DND-41 (cell line): Measurements from ENCODE around the gene UGT8.

Experiments used
- ATAC-seq: fragments of 200-7000 bp; cut with Tn5 transposase; 3 replicates; pipeline ENCODE4 v1.9.1; 2021; ENCODE audit warnings: low read depth; ENCODE audit not compliant: insufficient read depth
- DNase-seq: peaks from one replicate; pipeline ENCODE4 v3.0.0-alpha.2; 2020
- H2AFZ ChIP-seq: 2 replicates; pipeline ENCODE4 v1.6.0; 2012; ENCODE audit warnings: low read depth, low read length
- H3K27ac ChIP-seq: 2 replicates; pipeline ENCODE4 v1.5.1; 2012; ENCODE audit warnings: low read length, inconsistent platforms
- H3K27me3 ChIP-seq: fragments of 200-600 bp; sonication (generic); 2 replicates; pipeline ENCODE4 v1.6.0; 2012; ENCODE audit warnings: low read length, mild to moderate bottlenecking, inconsistent platforms; ENCODE audit not compliant: insufficient read depth, poor library complexity
- H3K36me3 ChIP-seq: 2 replicates; pipeline ENCODE4 v1.5.1; 2012; ENCODE audit warnings: low read length, inconsistent platforms; ENCODE audit not compliant: insufficient read depth
- H3K4me1 ChIP-seq: 2 replicates; pipeline ENCODE4 v1.5.1; 2012; ENCODE audit warnings: mild to moderate bottlenecking, low read length; ENCODE audit not compliant: insufficient read depth
- H3K4me2 ChIP-seq: 2 replicates; pipeline ENCODE4 v1.6.0; 2012; ENCODE audit warnings: mild to moderate bottlenecking, moderate library complexity, low read length, inconsistent platforms; ENCODE audit not compliant: insufficient read depth
- H3K4me3 ChIP-seq, 2 experiments: fragments of 200-600 bp in 1 of 2; shearing (Covaris generic) in 1 of 2; 2 replicates each; pipeline ENCODE4 v1.5.1; 2012 to 2016; ENCODE audit warnings: inconsistent platforms in 2 of 2, low read length in 2 of 2, mild to moderate bottlenecking in 2 of 2, low read depth in 1 of 2, moderate library complexity in 1 of 2
- H3K79me2 ChIP-seq: 2 replicates; pipeline ENCODE4 v1.6.0; 2012; ENCODE audit warnings: low read length, inconsistent platforms; ENCODE audit not compliant: insufficient read depth
- H3K9ac ChIP-seq: 2 replicates; pipeline ENCODE4 v1.6.0; 2012; ENCODE audit warnings: low read depth, mild to moderate bottlenecking, inconsistent platforms, low read length, moderate library complexity
- H3K9me3 ChIP-seq: 2 replicates; pipeline ENCODE4 v1.5.1; 2012; ENCODE audit warnings: low read length, moderate library complexity, mild to moderate bottlenecking, inconsistent platforms; ENCODE audit not compliant: insufficient read depth, severe bottlenecking
- H4K20me1 ChIP-seq: 2 replicates; pipeline ENCODE4 v1.6.0; 2012; ENCODE audit warnings: low read length; ENCODE audit not compliant: insufficient read depth
- CTCF ChIP-seq: IDR thresholded peaks from 2 replicates; pipeline ENCODE4 v1.5.1; 2012; ENCODE audit warnings: borderline replicate concordance, low read length, moderate library complexity, mild to moderate bottlenecking; ENCODE audit not compliant: poor library complexity, severe bottlenecking; ENCODE audit errors: extremely low read depth
- EZH2 ChIP-seq: IDR thresholded peaks from 3 replicates; pipeline ENCODE4 v1.6.1; 2012; ENCODE audit warnings: borderline replicate concordance, low read depth, mild to moderate bottlenecking, moderate library complexity, low read length, inconsistent platforms; ENCODE audit not compliant: severe bottlenecking

Gene UGT8

GRCh38 chr4:114688059-114688458 lies 89.5 kb downstream of the UGT8 start:
- Histone ChIP-seq H3K27ac (no peak overlapping the region), H3K9ac (no peak overlapping the region), H3K4me3 (no peak overlapping the region), H3K36me3 (no peaks in the 10 kb centered on the region), H3K4me2 (no peak overlapping the region), H2AFZ (no peak overlapping the region), H4K20me1 (no peaks in the 10 kb centered on the region), H3K9me3 (no peaks in the 10 kb centered on the region), H3K27me3 (no peaks in the 10 kb centered on the region), H3K79me2 (no peaks in the 10 kb centered on the region), H3K4me1 (no peaks in the 10 kb centered on the region)
- no peak for TF ChIP-seq CTCF
- no peak for TF ChIP-seq EZH2
- ATAC-seq (no peak), DNase-seq (no peak)

GRCh38 chr4:114690571-114690970 lies 92.0 kb downstream of the UGT8 start:
- no peaks in the 10 kb centered on the region for H3K4me1 ChIP-seq
- no peaks in the 10 kb centered on the region for H4K20me1 ChIP-seq
- ATAC-seq (no peak), DNase-seq (no peak)
- no peak overlapping the region for H3K4me3 ChIP-seq
- no peak overlapping the region for H2AFZ ChIP-seq
- no peak overlapping the region for H3K27ac ChIP-seq
- H3K27me3 ChIP-seq = no peaks in the 10 kb centered on the region
- no peak overlapping the region for H3K4me2 ChIP-seq
- no peak for TF ChIP-seq CTCF
- TF ChIP-seq EZH2 = no peak
- no peaks in the 10 kb centered on the region for H3K9me3 ChIP-seq
- H3K36me3 ChIP-seq = no peaks in the 10 kb centered on the region
- H3K9ac ChIP-seq = no peak overlapping the region
- no peaks in the 10 kb centered on the region for H3K79me2 ChIP-seq

GRCh38 chr4:114691865-114692264 lies 93.3 kb downstream of the UGT8 start:
- H3K4me2 ChIP-seq = no peak overlapping the region
- no peaks in the 10 kb centered on the region for H3K79me2 ChIP-seq
- DNase-seq = no peak
- ATAC-seq = no peak
- H3K9ac ChIP-seq = no peak overlapping the region
- TF ChIP-seq EZH2 = no peak
- TF ChIP-seq CTCF = no peak
- H3K27me3 ChIP-seq = no peaks in the 10 kb centered on the region
- H3K36me3 ChIP-seq = no peaks in the 10 kb centered on the region
- H3K4me1 ChIP-seq = no peaks in the 10 kb centered on the region
- H2AFZ ChIP-seq = no peak overlapping the region
- no peak overlapping the region for H3K4me3 ChIP-seq
- H3K9me3 ChIP-seq = no peaks in the 10 kb centered on the region
- H3K27ac ChIP-seq = no peak overlapping the region
- no peaks in the 10 kb centered on the region for H4K20me1 ChIP-seq

GRCh38 chr4:114692958-114693357 lies 94.4 kb downstream of the UGT8 start:
- no peak overlapping the region for H3K4me3 ChIP-seq
- H3K79me2 ChIP-seq = no peaks in the 10 kb centered on the region
- H4K20me1 ChIP-seq = no peaks in the 10 kb centered on the region
- H3K9me3 ChIP-seq = no peaks in the 10 kb centered on the region
- H3K27ac ChIP-seq = no peak overlapping the region
- no peaks in the 10 kb centered on the region for H3K27me3 ChIP-seq
- no peak overlapping the region for H3K4me2 ChIP-seq
- H3K9ac ChIP-seq = no peak overlapping the region
- no peak for TF ChIP-seq CTCF
- H3K4me1 ChIP-seq = no peaks in the 10 kb centered on the region
- no peak for ATAC-seq
- DNase-seq = no peak
- H2AFZ ChIP-seq = no peak overlapping the region
- H3K36me3 ChIP-seq = no peaks in the 10 kb centered on the region
